Measurements from ENCODE around the gene MAPT.
"Not testable (repeated sequence)": the region's sequence is repeated elsewhere in the genome, so short reads cannot be mapped to it uniquely, and the experiment has no call there.

MAPT gene

GRCh38 chr17:46019408-46019925 is 125.1 kb downstream of the MAPT start:
- DNase-seq: not testable (repeated sequence)

GRCh38 chr17:46020023-46020761 is 125.8 kb downstream of the MAPT start:
- no peak for DNase-seq

- DNase-seq: no peak
Observed at GRCh38 chr17:46020998-46021397, 126.6 kb downstream of the MAPT start.

DNA sequence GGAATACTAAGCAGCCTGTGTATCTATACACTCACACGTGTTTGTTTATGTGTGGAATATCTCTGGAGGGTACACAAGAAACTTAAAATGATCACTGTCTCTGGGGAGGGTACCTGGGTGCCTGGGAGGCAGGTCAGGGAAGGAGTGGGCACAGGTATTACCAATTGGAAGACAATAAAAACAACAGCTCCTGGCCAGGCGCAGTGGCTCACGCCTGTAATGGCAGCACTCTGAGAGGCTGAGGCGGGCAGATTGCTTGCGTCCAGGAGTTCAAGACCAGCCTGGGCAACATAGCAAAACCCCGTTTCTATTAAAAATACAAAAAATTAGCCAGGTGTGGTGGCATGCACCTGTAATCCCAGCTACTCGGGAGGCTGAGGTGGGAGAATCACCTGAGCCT is 129.0 kb downstream of the MAPT start:
- not testable (repeated sequence) for DNase-seq

- DNase-seq: no peak
Observed at GRCh38 chr17:46023783-46024388, 129.5 kb downstream of the MAPT start.

- DNase-seq: no peak
Observed at GRCh38 chr17:46024590-46024989, 130.2 kb downstream of the MAPT start.

- DNase-seq: no peak
Observed at GRCh38 chr17:46025060-46025459, 130.7 kb downstream of the MAPT start.

- DNase-seq: no peak
Observed at GRCh38 chr17:46025510-46026165, 131.3 kb downstream of the MAPT start.

GRCh38 chr17:46026166-46027047 is 132.1 kb downstream of the MAPT start:
- DNase-seq: no peak

GRCh38 chr17:46027048-46027975 is 133.0 kb downstream of the MAPT start:
- DNase-seq: no peak

- no peak for DNase-seq
Observed at GRCh38 chr17:46027976-46028325, 133.6 kb downstream of the MAPT start.

DNA sequence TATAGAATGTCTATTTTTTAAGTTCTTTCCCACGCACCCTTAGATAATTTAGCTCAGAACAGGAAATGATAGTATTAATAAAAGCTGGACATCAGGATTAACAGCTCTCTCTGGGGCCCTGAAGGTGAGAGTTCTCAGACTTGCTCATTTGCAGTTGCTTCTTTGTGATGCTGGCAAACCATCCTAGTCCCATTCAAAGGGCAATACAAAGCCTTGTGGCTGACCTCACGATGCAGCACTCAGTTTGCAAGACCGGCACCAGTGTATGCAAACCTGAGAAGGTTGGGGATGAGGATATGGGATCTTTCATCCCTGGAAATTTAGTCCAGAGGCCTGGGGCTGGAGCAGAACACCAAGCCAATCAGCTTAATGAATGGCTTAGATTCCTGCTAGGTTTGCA is 134.0 kb downstream of the MAPT start:
- no peak for DNase-seq

DNA sequence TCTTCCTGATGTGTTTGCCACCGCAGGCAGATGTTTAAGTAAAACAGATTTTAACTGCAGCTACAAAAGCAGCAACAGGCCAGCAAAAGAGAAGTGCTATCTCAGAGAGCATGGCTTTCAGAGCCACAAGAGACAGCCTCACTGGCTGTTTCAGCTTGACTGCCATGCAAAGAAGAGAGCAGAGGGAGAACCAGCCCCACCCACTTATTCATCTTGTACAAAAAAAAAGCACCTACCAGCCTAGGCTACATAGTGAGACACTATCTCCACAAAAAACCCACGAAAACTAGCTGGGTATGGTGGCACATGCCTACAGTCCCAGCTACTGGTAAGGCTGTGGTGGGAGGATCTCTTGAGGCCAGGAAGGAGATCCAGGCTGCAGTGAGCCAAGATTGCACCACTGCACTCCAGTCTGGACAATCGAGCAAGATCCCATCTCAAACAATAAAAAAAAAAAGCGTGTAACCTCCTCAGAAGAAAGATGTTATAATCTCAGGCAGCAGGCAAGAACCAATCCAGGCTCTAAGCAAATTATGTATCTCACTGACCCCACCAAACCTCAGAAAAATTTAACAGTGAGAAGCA is 134.7 kb downstream of the MAPT start:
- no peak for DNase-seq

DNA sequence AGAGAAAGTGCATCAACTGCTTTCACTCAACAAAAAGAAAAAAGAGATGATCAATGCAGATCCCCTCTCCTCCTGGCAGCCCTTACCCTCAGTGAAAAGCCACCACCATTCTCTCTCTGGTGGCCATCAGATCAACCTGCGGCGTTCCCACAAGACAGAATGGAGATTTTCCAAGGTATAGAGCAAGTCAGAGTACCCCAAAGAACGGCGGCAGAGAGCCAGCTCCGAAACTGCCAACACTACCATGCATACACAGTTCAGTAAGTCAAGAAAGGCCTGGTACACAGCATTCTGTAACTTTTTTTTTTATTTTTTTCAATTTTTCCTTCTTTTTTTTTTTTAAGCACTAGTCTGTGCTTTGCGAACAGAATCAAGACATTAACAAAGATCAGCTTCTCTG is 135.3 kb downstream of the MAPT start:
- no peak for DNase-seq

DNA sequence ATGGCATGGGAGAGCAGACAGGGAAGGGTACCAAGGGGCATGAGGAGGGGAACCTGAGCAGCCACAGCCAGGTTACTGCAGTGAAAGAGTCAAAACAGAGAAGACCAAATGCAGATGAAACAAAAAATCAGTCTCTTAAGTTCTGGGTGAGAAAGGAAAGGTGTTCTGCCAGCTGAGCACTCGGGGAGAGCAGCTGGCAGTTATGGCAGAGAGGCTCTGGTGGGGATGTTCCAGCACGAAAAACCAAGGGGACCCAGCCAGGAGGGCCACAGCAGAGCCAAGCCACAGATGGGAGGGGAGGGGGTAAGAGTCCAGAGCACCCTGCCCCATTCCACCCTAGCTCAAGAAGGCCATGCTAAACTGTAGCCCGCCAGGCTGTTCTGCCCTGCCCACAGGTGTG is 136.4 kb downstream of the MAPT start:
- DNase-seq: no peak

DNA sequence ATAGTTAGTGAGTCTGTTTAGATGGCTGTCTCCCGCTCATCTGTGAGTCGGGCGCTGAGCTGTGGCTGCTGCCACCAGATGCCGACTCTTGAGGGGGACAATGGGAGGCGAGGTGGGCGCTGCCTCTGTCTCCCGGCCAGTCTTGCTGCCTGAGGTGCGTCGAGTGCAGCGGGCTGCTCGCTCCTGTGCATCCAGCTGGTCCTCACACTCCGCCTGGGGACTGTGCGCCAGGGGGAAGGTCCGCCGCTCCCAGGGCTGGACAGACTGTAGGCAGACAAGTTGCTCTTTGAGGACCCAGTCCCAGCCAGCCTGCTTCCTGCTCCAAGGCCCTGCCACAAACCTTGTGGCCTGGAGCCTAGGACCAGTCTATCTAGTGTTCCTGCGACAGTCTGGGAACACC is 137.1 kb downstream of the MAPT start:
- DNase-seq: no peak

GRCh38 chr17:46031920-46032319 is 137.6 kb downstream of the MAPT start:
- no peak for DNase-seq

GRCh38 chr17:46032909-46033308 is 138.6 kb downstream of the MAPT start:
- DNase-seq: no peak

DNA sequence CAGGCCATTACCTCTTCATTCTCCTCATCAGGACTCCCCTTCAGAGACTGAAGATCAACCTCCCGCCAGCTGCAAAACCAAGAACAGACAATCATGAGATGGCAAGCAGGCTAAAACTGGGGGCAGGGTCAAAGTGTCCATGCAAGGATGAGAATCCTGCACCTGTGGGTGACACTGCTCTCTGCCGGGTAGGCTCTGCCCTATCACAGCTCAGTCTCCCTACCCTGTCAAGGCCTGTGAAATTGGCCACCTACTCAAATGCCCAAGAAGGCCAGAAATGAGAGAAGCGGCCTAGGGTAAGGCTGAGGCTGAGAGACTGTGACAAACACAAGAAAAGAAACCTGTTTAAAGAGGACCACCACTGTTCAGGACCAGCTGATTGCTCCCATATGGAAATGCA is 139.0 kb downstream of the MAPT start:
- DNase-seq: no peak

- DNase-seq: no peak
Observed at GRCh38 chr17:46035112-46035818, 140.9 kb downstream of the MAPT start.

- DNase-seq: no peak
Observed at GRCh38 chr17:46036491-46036890, 142.1 kb downstream of the MAPT start.
